ENCODE data around the gene IL1R2. TPM values are rescaled to one million over a fixed set of nuclear protein-coding genes. Genes with fewer than 3 reads are reported as not detected.

IL1R2 gene
- total and polyA plus RNA-seq, 2 of the 8 experiments (the other 6 are each of a cell fraction or from before 2014, with no cell fraction given): 0.06 TPM; not detected in 1

DNA sequence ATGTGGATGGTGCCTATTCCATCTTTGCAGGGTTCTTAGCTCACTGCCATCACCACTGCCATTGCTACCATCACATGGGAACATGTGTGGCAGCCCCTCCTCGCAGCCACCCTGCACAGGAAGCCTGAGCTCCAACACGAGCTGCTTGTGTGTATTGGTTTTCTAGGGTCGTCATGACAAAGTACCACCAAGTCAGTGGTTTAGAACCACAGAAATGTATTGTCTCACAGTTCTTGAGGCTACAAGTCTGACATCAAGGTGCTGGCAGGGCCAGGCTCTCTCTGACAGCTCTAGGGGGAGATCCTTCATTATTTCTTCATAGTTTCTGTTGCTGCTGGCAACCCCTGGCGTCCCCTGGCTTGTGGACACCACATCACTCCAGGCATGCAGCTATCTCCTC is 10.3 kb upstream of the IL1R2 start:
- Histone ChIP-seq H3K14ac (ENCODE audit: insufficient read length) (no peak overlapping the region), H3K9me3 (ENCODE audit: insufficient read depth in 2 of 2, low read depth in 1 of 2, low read length in 1 of 2) (no peaks in the 10 kb centered on the region), H4K91ac (replicated peaks; ENCODE audit: insufficient read length, low read length) (no peak overlapping the region), H4K20me1 (replicated peaks in 1 of 2; ENCODE audit: control insufficient read depth in 1 of 2, insufficient read depth in 2 of 2, low read length in 2 of 2) (no peaks in the 10 kb centered on the region), H2AFZ (ENCODE audit: low read length) (no peak overlapping the region), H3K18ac (ENCODE audit: extremely low read depth, low read length) (no peak overlapping the region), H3K23me2 (ENCODE audit: low read depth, low read length) (no peaks in the 10 kb centered on the region), H3K23ac (ENCODE audit: insufficient read length) (no peak overlapping the region), H3K4me3 (ENCODE audit: extremely low read depth in 1 of 4, insufficient read depth in 2 of 4, low read depth in 3 of 4, low read length in 4 of 4) (no peak overlapping the region), H3K4me1 (replicated peaks in 1 of 4; ENCODE audit: control insufficient read depth in 3 of 4, insufficient read depth in 4 of 4, low read length in 3 of 4) (no peaks in the 10 kb centered on the region; a peak in 1 of 7 replicates), H3K9ac (replicated peaks in 1 of 4; ENCODE audit: extremely low read depth in 1 of 4, low read depth in 3 of 4, low read length in 3 of 4) (no peak overlapping the region), H2BK120ac (replicated peaks; ENCODE audit: low read depth, low read length) (no peak overlapping the region), H2BK20ac (ENCODE audit: low read length) (no peak overlapping the region), H3K79me2 (ENCODE audit: control insufficient read depth in 1 of 2, insufficient read depth in 2 of 2, low read length in 2 of 2) (no peaks in the 10 kb centered on the region), H3K27ac (ENCODE audit: low read depth, low read length) (no peak overlapping the region), H2BK5ac (ENCODE audit: low read depth, low read length) (no peak overlapping the region), H3K79me1 (ENCODE audit: low read depth, low read length) (no peaks in the 10 kb centered on the region), H2BK12ac (ENCODE audit: low read depth, low read length) (peak overlapping the region; percentile 31; the same call in 1 of the 2 replicates), H2AK5ac (ENCODE audit: low read depth, low read length) (no peak overlapping the region), H4K5ac (ENCODE audit: insufficient read length, low read depth, low read length) (no peak overlapping the region), H2BK15ac (ENCODE audit: low read length) (no peak overlapping the region), H3K4ac (replicated peaks; ENCODE audit: insufficient read length, low read depth, low read length) (no peak overlapping the region), H3K56ac (replicated peaks; ENCODE audit: insufficient read length, low read depth, low read length) (no peak overlapping the region), H3K4me2 (ENCODE audit: insufficient read depth in 1 of 2, low read depth in 2 of 2, low read length in 2 of 2) (no peak overlapping the region), H3K36me3 (ENCODE audit: control insufficient read depth in 2 of 4, insufficient read depth in 4 of 4, low read length in 3 of 4) (no peaks in the 10 kb centered on the region), H3K27me3 (replicated peaks in 1 of 4; ENCODE audit: control insufficient read depth in 3 of 4, extremely low read depth in 1 of 4, insufficient read depth in 3 of 4, low read length in 3 of 4) (no peaks in the 10 kb centered on the region), H4K8ac (ENCODE audit: extremely low read depth, insufficient read depth, low read length) (no peak overlapping the region)
- ChIA-PET POLR2A (ENCODE audit: partially characterized antibody) (no interaction called here), CTCF (ENCODE audit: partially characterized antibody) (no interaction called here)
- WGBS, 2 experiments (ENCODE audit: extremely low coverage in 1 of 2, insufficient coverage in 1 of 2, insufficient read length in 1 of 2, insufficient replicate concordance in 2 of 2, low coverage in 1 of 2, low lambda C conversion rate in 2 of 2, missing lambda C conversion rate in 1 of 2): 78% methylated on average over 4 of the region's 4 CpGs; no CpG with 5 or more reads in 1 of the 2 experiments
- FAIRE-seq (no peak), DNase-seq (ENCODE audit: low read depth in 1 of 2, low spot score in 2 of 2) (no peak)
- TF ChIP-seq RFX5 (IDR thresholded peaks at IDR 0.05; ENCODE audit: borderline replicate concordance, low read depth, low read length) (no peak), POLR2AphosphoS5 (IDR thresholded peaks at IDR 0.05; ENCODE audit: low read depth, low read length) (no peak), EGR1 (IDR thresholded peaks at IDR 0.05; ENCODE audit: borderline replicate concordance, low read depth, low read length) (no peak), FOSL1 (IDR thresholded peaks at IDR 0.05; ENCODE audit: insufficient read depth, low read depth, low read length) (no peak), JUND (IDR thresholded peaks at IDR 0.05; ENCODE audit: low read length) (no peak), POLR2A (IDR thresholded peaks at IDR 0.05; ENCODE audit: control extremely low read depth in 1 of 2, low read depth in 2 of 2, low read length in 2 of 2) (no peak), BCL11A (IDR thresholded peaks at IDR 0.05; ENCODE audit: low read depth in 2 of 2, low read length in 2 of 2) (no peak), SAP30 (IDR thresholded peaks at IDR 0.05; ENCODE audit: insufficient read depth, insufficient replicate concordance, low read length) (no peak), KDM1A (IDR thresholded peaks at IDR 0.05; ENCODE audit: borderline replicate concordance, low read length) (no peak)
- TF ChIP-seq, protein P1, sequence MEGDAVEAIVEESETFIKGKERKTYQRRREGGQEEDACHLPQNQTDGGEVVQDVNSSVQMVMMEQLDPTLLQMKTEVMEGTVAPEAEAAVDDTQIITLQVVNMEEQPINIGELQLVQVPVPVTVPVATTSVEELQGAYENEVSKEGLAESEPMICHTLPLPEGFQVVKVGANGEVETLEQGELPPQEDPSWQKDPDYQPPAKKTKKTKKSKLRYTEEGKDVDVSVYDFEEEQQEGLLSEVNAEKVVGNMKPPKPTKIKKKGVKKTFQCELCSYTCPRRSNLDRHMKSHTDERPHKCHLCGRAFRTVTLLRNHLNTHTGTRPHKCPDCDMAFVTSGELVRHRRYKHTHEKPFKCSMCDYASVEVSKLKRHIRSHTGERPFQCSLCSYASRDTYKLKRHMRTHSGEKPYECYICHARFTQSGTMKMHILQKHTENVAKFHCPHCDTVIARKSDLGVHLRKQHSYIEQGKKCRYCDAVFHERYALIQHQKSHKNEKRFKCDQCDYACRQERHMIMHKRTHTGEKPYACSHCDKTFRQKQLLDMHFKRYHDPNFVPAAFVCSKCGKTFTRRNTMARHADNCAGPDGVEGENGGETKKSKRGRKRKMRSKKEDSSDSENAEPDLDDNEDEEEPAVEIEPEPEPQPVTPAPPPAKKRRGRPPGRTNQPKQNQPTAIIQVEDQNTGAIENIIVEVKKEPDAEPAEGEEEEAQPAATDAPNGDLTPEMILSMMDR (IDR thresholded peaks at IDR 0.05; ENCODE audit: control extremely low read depth in 1 of 3, insufficient read depth in 1 of 3, low read depth in 1 of 3, low read length in 3 of 3): no peak
- TF ChIP-seq, protein P2, sequence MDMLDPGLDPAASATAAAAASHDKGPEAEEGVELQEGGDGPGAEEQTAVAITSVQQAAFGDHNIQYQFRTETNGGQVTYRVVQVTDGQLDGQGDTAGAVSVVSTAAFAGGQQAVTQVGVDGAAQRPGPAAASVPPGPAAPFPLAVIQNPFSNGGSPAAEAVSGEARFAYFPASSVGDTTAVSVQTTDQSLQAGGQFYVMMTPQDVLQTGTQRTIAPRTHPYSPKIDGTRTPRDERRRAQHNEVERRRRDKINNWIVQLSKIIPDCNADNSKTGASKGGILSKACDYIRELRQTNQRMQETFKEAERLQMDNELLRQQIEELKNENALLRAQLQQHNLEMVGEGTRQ (IDR thresholded peaks at IDR 0.05; ENCODE audit: low read length): no peak
